ENCODE results near the gene LMO3.

The LMO3 gene

DNA sequence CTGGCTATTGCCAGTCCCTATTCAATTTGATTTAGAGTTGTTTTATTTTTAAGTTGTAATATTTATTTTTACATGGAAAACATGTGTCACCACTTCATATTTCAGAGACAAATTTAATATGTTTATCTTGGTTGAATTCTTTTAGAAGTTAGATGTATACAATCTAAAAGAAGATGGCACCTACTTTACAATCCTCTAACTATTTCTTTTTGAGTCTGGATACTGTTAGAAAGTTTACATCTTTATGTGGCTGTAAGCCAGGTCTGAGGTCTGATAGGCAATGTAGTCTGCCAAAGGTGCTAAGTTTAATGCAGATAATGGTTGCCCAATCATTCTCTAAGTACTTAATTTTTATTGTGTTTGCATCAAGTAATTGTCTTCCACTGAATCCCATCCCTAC is 7.2 kb upstream of the LMO3 start:
- TF ChIP-seq, protein P1, sequence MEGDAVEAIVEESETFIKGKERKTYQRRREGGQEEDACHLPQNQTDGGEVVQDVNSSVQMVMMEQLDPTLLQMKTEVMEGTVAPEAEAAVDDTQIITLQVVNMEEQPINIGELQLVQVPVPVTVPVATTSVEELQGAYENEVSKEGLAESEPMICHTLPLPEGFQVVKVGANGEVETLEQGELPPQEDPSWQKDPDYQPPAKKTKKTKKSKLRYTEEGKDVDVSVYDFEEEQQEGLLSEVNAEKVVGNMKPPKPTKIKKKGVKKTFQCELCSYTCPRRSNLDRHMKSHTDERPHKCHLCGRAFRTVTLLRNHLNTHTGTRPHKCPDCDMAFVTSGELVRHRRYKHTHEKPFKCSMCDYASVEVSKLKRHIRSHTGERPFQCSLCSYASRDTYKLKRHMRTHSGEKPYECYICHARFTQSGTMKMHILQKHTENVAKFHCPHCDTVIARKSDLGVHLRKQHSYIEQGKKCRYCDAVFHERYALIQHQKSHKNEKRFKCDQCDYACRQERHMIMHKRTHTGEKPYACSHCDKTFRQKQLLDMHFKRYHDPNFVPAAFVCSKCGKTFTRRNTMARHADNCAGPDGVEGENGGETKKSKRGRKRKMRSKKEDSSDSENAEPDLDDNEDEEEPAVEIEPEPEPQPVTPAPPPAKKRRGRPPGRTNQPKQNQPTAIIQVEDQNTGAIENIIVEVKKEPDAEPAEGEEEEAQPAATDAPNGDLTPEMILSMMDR (IDR thresholded peaks at IDR 0.05; ENCODE audit: low read depth, low read length) = no peak
- no peak for DNase-seq (ENCODE audit: extremely low read depth, low read depth)

DNA sequence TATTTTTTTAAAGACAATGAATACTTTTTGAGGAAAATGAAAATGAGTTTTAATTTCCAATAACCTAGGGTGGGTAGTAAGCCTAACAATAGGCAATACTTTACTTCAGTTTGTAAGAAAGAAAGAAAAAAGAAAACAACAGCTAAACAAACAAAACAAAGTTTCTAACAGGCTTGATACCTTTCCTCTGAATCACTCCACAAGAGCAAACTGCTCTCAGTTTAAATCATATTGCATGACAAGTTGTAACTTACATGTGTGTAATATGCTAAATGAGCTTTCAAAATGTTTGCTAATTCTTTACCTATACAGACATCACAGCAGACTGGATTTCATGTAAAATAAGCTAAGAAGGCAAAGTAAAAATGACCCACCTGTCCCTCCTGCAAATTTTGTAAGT is 6.7 kb upstream of the LMO3 start:
- TF ChIP-seq, protein P1 (IDR thresholded peaks at IDR 0.05; ENCODE audit: low read depth, low read length) = no peak
- DNase-seq (ENCODE audit: extremely low read depth, low read depth) = no peak

DNA sequence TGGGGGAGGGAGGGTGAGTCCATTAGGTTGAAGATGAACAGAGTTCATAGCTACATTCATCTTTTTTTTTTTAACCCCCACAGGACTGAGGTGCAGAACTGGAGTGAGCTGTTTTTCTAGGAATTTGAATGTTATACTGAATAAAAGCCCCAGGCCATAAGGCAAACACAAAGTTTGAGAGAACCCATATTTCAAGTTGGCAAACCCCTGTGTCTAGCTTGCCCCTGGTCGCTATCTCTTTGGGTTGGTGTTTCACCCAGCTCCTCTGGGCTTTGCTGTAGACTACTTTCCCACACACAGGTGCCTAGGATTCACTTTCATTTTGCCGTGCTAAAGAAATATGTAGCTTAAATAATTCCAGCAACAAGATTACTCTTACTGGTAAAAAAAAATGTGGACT is 5.2 kb upstream of the LMO3 start:
- TF ChIP-seq, protein P1 (IDR thresholded peaks at IDR 0.05; ENCODE audit: low read depth, low read length) = no peak
- DNase-seq (ENCODE audit: extremely low read depth, low read depth) = no peak

DNA sequence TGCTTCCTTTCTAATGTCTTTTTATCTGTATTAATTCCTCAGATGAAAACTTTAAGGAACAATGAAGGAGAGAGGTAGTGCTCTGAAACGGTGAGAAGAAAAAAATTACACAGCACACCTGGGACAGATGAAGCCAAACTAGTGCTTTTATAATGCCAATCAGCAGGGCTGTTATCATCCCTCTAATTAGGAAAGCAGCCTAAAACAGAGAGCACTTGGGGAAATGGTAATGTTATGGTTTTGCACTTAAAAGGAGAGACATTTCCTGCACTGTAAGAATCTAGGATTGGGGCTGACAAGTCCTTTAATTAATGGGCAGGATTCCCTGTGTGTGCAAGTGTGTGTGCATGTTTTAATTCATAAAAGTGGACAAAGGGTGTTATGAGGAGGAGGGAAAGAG is 4.8 kb upstream of the LMO3 start:
- no peak for DNase-seq (ENCODE audit: extremely low read depth, low read depth)
- TF ChIP-seq, protein P1 (IDR thresholded peaks at IDR 0.05; ENCODE audit: low read depth, low read length) = no peak

DNA sequence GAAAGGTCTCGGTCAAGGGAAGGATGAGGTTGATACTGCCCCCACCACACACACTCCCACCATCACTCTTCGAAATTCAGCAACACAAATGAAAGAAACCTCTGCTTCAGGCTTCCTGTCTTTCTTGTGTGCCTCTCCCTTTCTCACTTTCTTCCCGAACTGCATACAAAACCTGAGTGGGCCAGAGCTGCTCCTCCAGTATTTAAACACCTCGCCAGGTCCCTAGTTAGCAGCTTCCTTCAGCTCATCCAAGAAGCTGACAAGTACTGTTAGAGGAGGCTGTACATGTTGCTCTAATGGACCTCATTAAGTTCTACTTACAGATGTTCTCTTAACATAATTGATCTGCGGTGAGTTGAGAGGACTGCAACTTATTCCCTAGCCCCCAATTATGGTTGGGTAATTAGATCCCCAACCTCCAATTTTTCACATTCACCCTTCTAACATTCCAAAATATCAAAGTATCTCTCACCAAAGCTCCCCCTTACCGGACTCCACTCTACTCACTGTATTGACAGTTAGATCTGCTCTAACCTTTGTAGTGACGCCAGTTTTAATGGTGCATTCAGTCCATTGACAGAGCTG is 4.1 kb upstream of the LMO3 start:
- TF ChIP-seq, protein P1 (IDR thresholded peaks at IDR 0.05; ENCODE audit: low read depth, low read length) = no peak
- DNase-seq (ENCODE audit: extremely low read depth, low read depth) = no peak

DNA sequence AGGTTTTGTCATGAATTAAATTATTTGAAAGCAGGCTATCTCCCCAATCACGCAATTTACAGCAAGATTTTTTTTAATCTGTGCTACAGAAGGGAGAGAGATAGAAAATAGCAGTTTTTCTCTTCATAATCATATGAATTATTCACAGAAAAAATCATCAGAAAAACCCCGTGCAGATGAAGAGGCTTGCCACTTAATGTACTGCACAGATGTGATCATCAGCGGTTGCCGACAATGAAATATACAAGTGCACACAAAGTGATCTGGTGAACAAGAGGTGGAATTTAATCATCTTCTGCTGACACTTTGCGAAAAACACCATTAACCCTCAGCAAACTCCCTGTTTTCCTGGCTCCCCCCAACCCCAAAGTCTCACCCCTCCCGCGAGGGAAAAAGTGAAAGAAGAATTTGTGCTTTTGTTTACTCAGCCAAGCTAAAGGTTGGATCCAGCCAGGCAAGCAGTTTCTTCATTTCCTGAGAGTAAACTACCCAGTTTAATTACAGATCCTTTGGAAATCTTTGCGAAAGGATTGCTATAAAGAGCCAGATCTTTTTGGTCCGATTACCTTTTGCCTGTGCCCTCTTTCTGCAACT is 3.1 kb upstream of the LMO3 start:
- DNase-seq (ENCODE audit: extremely low read depth, low read depth) = no peak
- TF ChIP-seq, protein P1 (IDR thresholded peaks at IDR 0.05; ENCODE audit: low read depth, low read length) = no peak

DNA sequence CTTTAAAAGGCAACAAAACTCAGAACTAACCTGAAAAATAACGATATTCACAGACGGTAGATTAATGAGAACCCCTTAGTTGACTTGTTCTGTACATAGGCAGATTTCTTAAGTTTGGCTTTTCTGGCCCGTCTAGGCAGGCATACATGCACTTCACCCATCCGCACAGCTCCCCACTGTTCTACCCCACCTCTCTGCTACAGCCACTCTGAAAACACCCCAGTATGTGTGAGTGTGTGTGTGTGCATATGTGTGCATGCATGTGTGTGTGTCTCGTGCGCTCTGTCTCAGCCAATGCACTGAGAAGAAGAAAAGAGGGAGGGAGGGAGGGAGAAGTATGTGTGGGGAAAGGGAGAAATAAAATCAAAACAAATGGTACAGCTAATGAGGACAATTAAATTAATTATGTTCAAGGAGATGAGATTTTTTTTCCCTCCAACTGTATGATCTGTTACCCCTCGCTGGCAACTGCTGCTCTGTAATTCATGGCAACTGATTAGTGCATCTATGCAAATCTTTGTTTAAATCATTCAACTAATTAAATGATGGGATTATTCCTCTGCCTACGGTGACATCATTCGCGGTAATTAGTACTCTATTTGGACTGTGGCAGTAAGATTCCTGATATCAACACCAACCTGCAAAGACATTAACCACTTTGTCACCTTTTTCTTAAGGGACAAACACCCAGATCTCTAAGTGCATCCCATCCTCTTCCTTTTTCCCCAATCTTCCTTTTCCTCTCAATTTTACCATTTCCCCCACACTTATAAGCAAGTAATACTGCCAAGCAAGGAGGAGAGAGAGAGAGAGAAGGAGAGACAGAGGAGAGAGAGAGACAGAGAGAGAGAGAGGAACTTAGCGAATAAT is 2.2 kb upstream of the LMO3 start:
- DNase-seq (ENCODE audit: extremely low read depth, low read depth) = no peak
- TF ChIP-seq, protein P1 (IDR thresholded peaks at IDR 0.05; ENCODE audit: low read depth, low read length) = no peak
